Measurements from ENCODE around the gene F2RL1.
"Not testable (repeated sequence)": the region's sequence is repeated elsewhere in the genome, so short reads cannot be mapped to it uniquely, and the experiment has no call there.

The F2RL1 gene

GRCh38 chr5:76849419-76850291, 30.8 kb downstream of the F2RL1 start, which contains the start of gene S100Z:
Gene S100Z (plus strand): TSS chr5:76850014. CDS start chr5:76875360, 25,346 bp downstream.
- DNase-seq (ENCODE audit: low read depth in 2 of 2, low spot score in 1 of 2): no peak

GRCh38 chr5:76850543-76851145, 31.8 kb downstream of the F2RL1 start:
- DNase-seq (ENCODE audit: low read depth in 2 of 2, low spot score in 1 of 2): no peak

DNA sequence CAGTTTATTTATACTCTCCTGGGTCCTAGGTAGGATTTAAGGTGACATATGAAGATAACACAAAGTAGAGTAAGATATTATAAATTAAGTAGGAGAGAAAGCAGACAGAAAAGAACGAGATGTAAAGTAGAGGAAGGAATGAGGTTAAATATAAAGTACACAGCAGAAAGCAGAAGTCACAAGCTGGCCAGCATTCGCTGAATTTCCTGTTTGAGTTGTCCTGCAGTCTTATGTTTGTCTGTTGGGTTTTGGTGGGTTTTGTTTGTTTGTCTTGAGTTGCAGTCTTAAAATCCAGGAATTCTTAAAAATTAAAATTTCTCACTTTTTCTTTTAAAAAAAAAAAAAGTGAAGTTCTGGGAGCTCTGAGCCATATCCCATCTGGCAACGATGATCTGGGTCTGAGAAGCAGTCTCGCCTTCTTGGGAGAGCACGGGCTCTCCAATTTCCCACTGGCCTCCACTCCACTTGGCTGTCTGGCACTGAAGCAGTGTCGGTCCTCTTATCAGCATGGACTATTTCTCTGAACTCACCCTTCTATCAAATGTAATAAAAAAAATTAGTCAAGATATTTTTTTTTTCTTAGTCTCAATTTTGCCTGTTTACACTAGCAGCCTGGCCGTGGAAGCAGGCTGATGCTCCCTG, 33.0 kb downstream of the F2RL1 start:
- no peak for DNase-seq (ENCODE audit: low read depth in 2 of 2, low spot score in 1 of 2)

DNA sequence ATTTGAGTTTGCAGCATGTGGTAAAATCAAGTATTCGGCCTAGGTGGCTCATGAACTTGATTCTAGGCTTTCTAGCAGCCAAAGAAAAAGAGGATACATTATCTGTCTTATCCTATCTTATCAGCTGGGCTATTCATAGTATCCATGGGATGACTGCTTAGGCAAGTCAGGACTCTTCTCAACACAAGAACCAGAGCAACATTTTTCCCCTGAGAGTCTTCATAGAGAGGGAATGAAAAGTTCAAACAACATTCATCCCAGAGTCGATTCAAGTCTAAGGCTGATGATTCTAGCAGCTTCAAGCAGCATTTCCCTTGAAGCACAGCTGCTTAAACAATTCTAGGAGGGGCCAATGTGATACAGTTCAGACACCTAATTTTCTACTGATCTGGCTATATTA, 33.9 kb downstream of the F2RL1 start:
- no peak for DNase-seq (ENCODE audit: low read depth in 2 of 2, low spot score in 1 of 2)

DNA sequence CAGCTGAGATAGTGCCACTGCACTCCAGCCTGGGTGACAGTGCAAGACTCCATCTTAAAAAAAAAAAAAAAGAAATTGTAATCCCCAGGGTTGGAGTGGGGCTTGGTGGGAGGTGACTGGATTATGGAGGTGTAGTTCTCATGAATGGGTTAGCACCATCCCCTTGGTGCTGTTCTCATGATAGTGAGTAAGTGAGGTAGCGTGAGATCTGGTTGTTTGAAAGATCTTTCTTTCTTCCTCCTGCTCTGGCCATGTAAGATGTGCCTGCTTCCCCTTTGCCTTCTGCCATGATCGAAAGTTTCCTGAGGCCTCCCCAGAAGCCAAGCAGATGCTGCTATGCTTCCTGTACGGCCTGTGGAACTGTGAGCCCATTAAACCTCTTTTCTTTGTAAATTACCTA, 34.9 kb downstream of the F2RL1 start:
- not testable (repeated sequence) for DNase-seq (ENCODE audit: low read depth in 2 of 2, low spot score in 1 of 2)

GRCh38 chr5:76854644-76855043, 35.8 kb downstream of the F2RL1 start:
- no peak for DNase-seq (ENCODE audit: low read depth in 2 of 2, low spot score in 1 of 2)

- DNase-seq (ENCODE audit: low read depth in 2 of 2, low spot score in 1 of 2): not testable (repeated sequence)
Observed at GRCh38 chr5:76855501-76855900, 36.7 kb downstream of the F2RL1 start.

DNA sequence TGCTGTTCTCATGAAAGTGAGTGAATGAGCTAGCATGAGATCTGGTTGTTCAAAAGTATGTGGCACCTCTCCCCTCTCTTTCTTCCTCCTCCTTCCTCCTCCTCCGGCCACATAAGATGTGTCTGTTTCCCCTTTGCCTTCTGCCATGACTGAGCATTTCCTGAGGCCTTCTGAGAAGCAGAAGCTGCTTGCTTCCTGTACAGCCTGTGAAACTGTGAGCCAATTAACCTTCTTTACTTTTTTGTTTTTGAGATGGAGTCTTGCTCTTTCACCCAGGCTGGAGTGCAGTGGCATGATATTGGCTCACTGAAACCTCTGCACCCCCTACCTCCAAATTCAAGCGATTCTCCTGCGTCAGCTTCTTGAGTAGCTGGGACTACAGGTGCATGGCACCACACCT, 37.1 kb downstream of the F2RL1 start:
- no peak for DNase-seq (ENCODE audit: low read depth in 2 of 2, low spot score in 1 of 2)

- DNase-seq (ENCODE audit: low read depth in 2 of 2, low spot score in 1 of 2): not testable (repeated sequence)
Observed at GRCh38 chr5:76856800-76857199, 38.0 kb downstream of the F2RL1 start.

GRCh38 chr5:76859591-76860247, 40.9 kb downstream of the F2RL1 start:
- no peak for DNase-seq (ENCODE audit: low read depth in 2 of 2, low spot score in 1 of 2)

DNA sequence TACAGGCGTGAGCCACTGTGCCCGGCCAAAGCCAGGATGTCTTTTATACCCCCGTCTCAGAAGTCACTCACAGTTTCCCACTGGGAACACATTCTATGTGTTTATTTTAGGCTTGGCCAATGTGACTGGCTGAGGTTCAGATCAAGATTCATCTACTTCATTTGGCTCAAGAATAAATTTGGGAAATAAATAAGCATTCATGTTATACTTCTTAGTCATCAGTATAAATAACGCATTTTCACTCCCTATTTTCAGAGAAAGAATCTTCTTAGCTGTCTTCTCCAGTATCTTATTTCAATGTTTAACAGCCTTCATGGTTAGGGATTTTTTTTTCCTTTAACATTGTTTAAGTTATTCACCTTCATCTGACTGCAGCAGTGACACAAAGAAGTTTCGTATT, 42.8 kb downstream of the F2RL1 start:
- DNase-seq (ENCODE audit: low read depth in 2 of 2, low spot score in 1 of 2): no peak

GRCh38 chr5:76863001-76863400, 44.2 kb downstream of the F2RL1 start:
- no peak for DNase-seq (ENCODE audit: low read depth in 2 of 2, low spot score in 1 of 2)

DNA sequence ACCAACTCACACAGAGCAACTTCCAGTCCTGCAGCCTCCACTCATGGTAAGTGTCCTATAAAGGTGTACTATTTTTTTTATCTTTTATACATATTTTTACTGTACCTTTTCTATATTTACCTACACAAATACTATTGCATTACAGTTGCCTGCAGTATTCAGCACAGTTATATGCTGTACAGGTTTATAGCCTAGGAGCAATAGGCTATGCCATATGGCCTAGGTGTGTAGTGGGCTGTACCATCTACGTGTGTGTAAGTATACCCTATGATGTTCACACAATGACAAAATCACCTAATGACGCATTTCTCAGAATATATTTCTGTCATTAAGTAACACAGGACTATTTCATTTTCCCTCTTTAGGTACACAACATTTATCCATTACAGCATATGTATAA, 47.7 kb downstream of the F2RL1 start:
- DNase-seq (ENCODE audit: low read depth in 2 of 2, low spot score in 1 of 2): no peak

DNA sequence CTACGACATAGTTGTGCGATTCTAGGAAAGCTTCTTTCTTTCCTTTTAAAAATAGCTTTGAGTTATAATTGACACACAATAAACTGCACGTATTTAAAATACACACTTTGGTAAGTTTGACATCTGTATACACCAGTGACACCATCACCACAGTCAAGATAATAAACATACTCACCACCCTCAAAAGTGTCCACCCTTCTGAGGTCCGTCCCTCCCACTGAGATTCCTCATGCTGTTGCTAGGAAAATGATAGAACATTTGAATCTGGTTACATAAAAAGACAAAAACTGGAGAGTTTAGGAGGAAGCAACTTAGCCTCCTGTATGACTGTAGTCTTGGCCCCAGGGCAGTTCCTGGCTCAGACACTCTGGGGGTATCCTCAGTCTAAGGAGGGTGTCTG, 48.2 kb downstream of the F2RL1 start:
- no peak for DNase-seq (ENCODE audit: low read depth in 2 of 2, low spot score in 1 of 2)

- peak in 1 of 2 donors; percentile 13 for DNase-seq (ENCODE audit: low read depth in 2 of 2, low spot score in 1 of 2)
Observed at GRCh38 chr5:76867827-76868693, 49.2 kb downstream of the F2RL1 start.

GRCh38 chr5:76870046-76870445, 51.2 kb downstream of the F2RL1 start:
- DNase-seq (ENCODE audit: low read depth in 2 of 2, low spot score in 1 of 2): no peak

- DNase-seq (ENCODE audit: low read depth in 2 of 2, low spot score in 1 of 2): no peak
Observed at GRCh38 chr5:76874088-76874581, 55.3 kb downstream of the F2RL1 start.
